HUES64 (cell line): ENCODE data around the gene CCT7.
A peak's percentile ranks its signal among the peaks of the same experiment; 100 is the strongest.

Experiments used
- H3K27ac ChIP-seq: 2 replicates; pipeline ENCODE4 v1.7.0; 2013; ENCODE audit warnings: low read depth, low read length, inconsistent platforms
- H3K27me3 ChIP-seq: 2 replicates; pipeline ENCODE4 v1.6.1; 2013; ENCODE audit warnings: mild to moderate bottlenecking, low read length; ENCODE audit not compliant: insufficient read depth
- H3K36me3 ChIP-seq: 2 replicates; pipeline ENCODE4 v1.6.1; 2013; ENCODE audit warnings: mild to moderate bottlenecking, low read length; ENCODE audit not compliant: insufficient read depth
- H3K4me1 ChIP-seq: 2 replicates; pipeline ENCODE4 v1.6.1; 2013; ENCODE audit warnings: mild to moderate bottlenecking, low read length, moderate library complexity; ENCODE audit not compliant: insufficient read depth
- H3K4me3 ChIP-seq: 2 replicates; pipeline ENCODE4 v1.5.1; 2013; ENCODE audit warnings: mild to moderate bottlenecking, low read length, moderate library complexity
- H3K9ac ChIP-seq: 2 replicates; pipeline ENCODE4 v1.6.1; 2013; ENCODE audit warnings: mild to moderate bottlenecking, low read depth, low read length
- H3K9me3 ChIP-seq: 2 replicates; pipeline ENCODE4 v1.6.1; 2013; ENCODE audit warnings: low read depth, low read length; ENCODE audit not compliant: insufficient read depth
- WGBS: fragments of 150-250, 120-280 bp; methylation state at CpG from one replicate; pipeline ENCODE4 v1.1.7; 2013; ENCODE audit warnings: missing lambda C conversion rate; 5-methylcytosine and 5-hydroxymethylcytosine counted together

Gene CCT7

GRCh38 chr2:73263540-73264331, 29.6 kb downstream of the CCT7 start:
- no peak overlapping the region for H3K9ac ChIP-seq
- no peaks in the 10 kb centered on the region for H3K4me1 ChIP-seq
- H3K27ac ChIP-seq, result no peak overlapping the region
- H3K27me3 ChIP-seq, result peaks cover 19% of the 10 kb centered on the region
- H3K9me3 ChIP-seq, result no peaks in the 10 kb centered on the region
- WGBS, result 93% methylated on average over 16 of the region's 16 CpGs
- peaks cover 2% of the 10 kb centered on the region; the same call in 1 of the 2 replicates for H3K36me3 ChIP-seq
- H3K4me3 ChIP-seq, result no peak overlapping the region

- H3K4me3 ChIP-seq, result no peak overlapping the region
- H3K27ac ChIP-seq, result no peak overlapping the region
- no peak overlapping the region for H3K9ac ChIP-seq
- no peaks in the 10 kb centered on the region for H3K9me3 ChIP-seq
- 92% methylated on average over 15 of the region's 15 CpGs for WGBS
- peaks cover 2% of the 10 kb centered on the region; the same call in 1 of the 2 replicates for H3K36me3 ChIP-seq
- no peaks in the 10 kb centered on the region for H3K4me1 ChIP-seq
- H3K27me3 ChIP-seq, result peaks cover 24% of the 10 kb centered on the region
Observed at GRCh38 chr2:73264332-73264606, 30.2 kb downstream of the CCT7 start.

DNA sequence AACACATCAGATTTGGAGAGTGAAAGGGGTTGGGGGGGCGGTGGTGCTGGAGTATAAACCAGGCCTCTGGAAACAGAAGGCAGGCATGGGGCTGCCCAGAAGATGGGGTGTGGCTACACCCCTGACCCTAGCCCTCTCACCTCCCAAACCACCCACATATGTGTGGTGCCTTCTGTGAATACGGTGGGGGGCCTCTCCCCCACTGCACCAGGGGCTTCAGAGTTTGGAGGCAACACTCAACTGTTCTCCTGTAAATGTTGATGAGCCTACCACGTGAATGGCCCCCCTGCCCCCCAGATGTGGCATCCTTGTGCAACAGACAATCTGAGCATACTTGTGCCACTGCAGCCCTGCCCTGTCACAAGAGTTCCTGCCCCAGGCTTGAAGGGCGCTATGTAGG, 30.7 kb downstream of the CCT7 start:
- no peak overlapping the region for H3K27ac ChIP-seq
- H3K36me3 ChIP-seq, result peaks cover 2% of the 10 kb centered on the region; the same call in 1 of the 2 replicates
- H3K9ac ChIP-seq, result no peak overlapping the region
- 92% methylated on average over 3 of the region's 4 CpGs for WGBS
- H3K4me1 ChIP-seq, result no peaks in the 10 kb centered on the region
- H3K9me3 ChIP-seq, result no peaks in the 10 kb centered on the region
- H3K27me3 ChIP-seq, result peaks cover 29% of the 10 kb centered on the region
- H3K4me3 ChIP-seq, result no peak overlapping the region

- peaks cover 2% of the 10 kb centered on the region; the same call in 1 of the 2 replicates for H3K36me3 ChIP-seq
- no peak overlapping the region for H3K9ac ChIP-seq
- no peaks in the 10 kb centered on the region for H3K9me3 ChIP-seq
- no peak overlapping the region for H3K4me3 ChIP-seq
- no peaks in the 10 kb centered on the region for H3K4me1 ChIP-seq
- WGBS, result 92% methylated on average over 28 of the region's 28 CpGs
- H3K27me3 ChIP-seq, result peaks cover 36% of the 10 kb centered on the region
- H3K27ac ChIP-seq, result no peak overlapping the region
Observed at GRCh38 chr2:73265298-73266060, 31.4 kb downstream of the CCT7 start.

GRCh38 chr2:73266061-73266901, 32.2 kb downstream of the CCT7 start:
- peaks cover 2% of the 10 kb centered on the region; the same call in 1 of the 2 replicates for H3K36me3 ChIP-seq

DNA sequence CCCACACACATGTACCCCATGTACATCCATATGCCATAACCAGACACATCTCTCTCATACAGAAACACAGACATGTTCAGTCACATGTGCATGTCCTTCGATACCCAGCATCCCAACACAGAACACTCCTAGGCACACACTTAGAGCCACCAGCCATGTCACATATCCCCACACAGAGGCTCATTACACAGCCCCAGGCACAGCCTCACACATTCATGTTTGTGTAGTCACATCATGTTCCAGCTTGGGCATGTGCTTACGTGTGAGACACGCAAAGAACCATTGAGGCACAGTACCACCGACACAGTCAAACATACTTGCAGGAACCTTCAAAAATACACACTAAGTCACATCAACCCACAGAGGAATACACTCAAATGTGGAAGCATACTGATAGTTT, 32.9 kb downstream of the CCT7 start:
- H3K4me1 ChIP-seq, result no peaks in the 10 kb centered on the region
- H3K9me3 ChIP-seq, result no peaks in the 10 kb centered on the region
- H3K27ac ChIP-seq, result no peak overlapping the region
- H3K9ac ChIP-seq, result no peak overlapping the region
- WGBS, result 98% methylated on average over 4 of the region's 4 CpGs
- peaks cover 2% of the 10 kb centered on the region; the same call in 1 of the 2 replicates for H3K36me3 ChIP-seq
- peaks cover 47% of the 10 kb centered on the region for H3K27me3 ChIP-seq
- H3K4me3 ChIP-seq, result no peak overlapping the region

More at GRCh38 chr2:73266061-73266901, 32.2 kb downstream of the CCT7 start:
- H3K4me1 ChIP-seq, result no peaks in the 10 kb centered on the region
- 92% methylated on average over 26 of the region's 26 CpGs for WGBS
- no peak overlapping the region for H3K4me3 ChIP-seq
- peaks cover 44% of the 10 kb centered on the region for H3K27me3 ChIP-seq
- H3K9ac ChIP-seq, result no peak overlapping the region
- no peaks in the 10 kb centered on the region for H3K9me3 ChIP-seq
- H3K27ac ChIP-seq, result no peak overlapping the region

- peaks cover 2% of the 10 kb centered on the region; the same call in 1 of the 2 replicates for H3K36me3 ChIP-seq
- 33% methylated on average over 14 of the region's 14 CpGs for WGBS
- peaks cover 47% of the 10 kb centered on the region for H3K27me3 ChIP-seq
- no peak overlapping the region for H3K27ac ChIP-seq
- H3K9me3 ChIP-seq, result no peaks in the 10 kb centered on the region
- peak overlapping the region; percentile 51 for H3K4me3 ChIP-seq
- no peaks in the 10 kb centered on the region for H3K4me1 ChIP-seq
- no peak overlapping the region for H3K9ac ChIP-seq
Observed at GRCh38 chr2:73268366-73268829, 34.3 kb downstream of the CCT7 start.

GRCh38 chr2:73268830-73269685, 35.0 kb downstream of the CCT7 start:
- peaks cover 47% of the 10 kb centered on the region for H3K27me3 ChIP-seq
- H3K9ac ChIP-seq, result peak overlapping the region; percentile 54; the same call in 1 of the 2 replicates
- H3K27ac ChIP-seq, result no peak overlapping the region
- 2% methylated on average over 113 of the region's 113 CpGs for WGBS
- peak overlapping the region; percentile 51 for H3K4me3 ChIP-seq
- no peaks in the 10 kb centered on the region for H3K9me3 ChIP-seq
- no peaks in the 10 kb centered on the region for H3K4me1 ChIP-seq
- no peaks in the 10 kb centered on the region for H3K36me3 ChIP-seq

- H3K4me1 ChIP-seq, result no peaks in the 10 kb centered on the region
- H3K9ac ChIP-seq, result peak overlapping the region; percentile 54; the same call in 1 of the 2 replicates
- H3K27me3 ChIP-seq, result peaks cover 47% of the 10 kb centered on the region
- H3K27ac ChIP-seq, result no peak overlapping the region
- WGBS, result 20% methylated on average over 21 of the region's 22 CpGs
- no peaks in the 10 kb centered on the region for H3K9me3 ChIP-seq
- H3K4me3 ChIP-seq, result peak overlapping the region; percentile 51
- no peaks in the 10 kb centered on the region for H3K36me3 ChIP-seq
Observed at GRCh38 chr2:73269686-73270465, 35.8 kb downstream of the CCT7 start.
